Upper lobe of left lung (tissue), 6 donors: ENCODE measurements around the gene CENPVL1. TPM values are rescaled to one million over a fixed set of nuclear protein-coding genes. Genes with fewer than 3 reads are reported as not detected.

Experiments
- ATAC-seq, 2 donors: fragments of 200-7000 bp; cut with Tn5 transposase; one replicate each; pipeline ENCODE4 v1.9.1; 2022; ENCODE audit warnings: mild to moderate bottlenecking in 2 of 2, moderate library complexity in 2 of 2; ENCODE audit not compliant: low FRiP score in 2 of 2
- DNase-seq, 2 donors: peaks; one replicate each; pipeline ENCODE4 v3.0.0-alpha.2; 2019 to 2020
- H3K27ac ChIP-seq, 4 donors: fragments of 200-600 bp; sonication (generic); one replicate each; pipeline ENCODE4 v1.5.1; 2016 to 2019
- H3K27me3 ChIP-seq, 4 donors: fragments of 200-600 bp; sonication (generic); one replicate each; pipeline ENCODE4 v1.5.1; 2017 to 2019
- H3K36me3 ChIP-seq, 4 donors: fragments of 200-600 bp; sonication (generic); one replicate each; pipeline ENCODE4 v1.5.1; 2016 to 2019
- H3K4me1 ChIP-seq, 4 donors: fragments of 200-600 bp; sonication (generic); one replicate each; pipeline ENCODE4 v1.5.1; 2018 to 2019
- H3K4me3 ChIP-seq, 4 donors: fragments of 200-600 bp; sonication (generic); one replicate each; pipeline ENCODE4 v1.5.1; 2017 to 2019; ENCODE audit warnings: mild to moderate bottlenecking in 2 of 4, moderate library complexity in 1 of 4
- H3K9me3 ChIP-seq, 4 donors: fragments of 200-600 bp; sonication (generic); one replicate each; pipeline ENCODE4 v1.5.1; 2018 to 2019
- CTCF ChIP-seq, 6 experiments: fragments of 450-650 bp in 4 of 6; fragments of 200-600 bp in 2 of 6; sonication (generic) in 2 of 6; IDR thresholded peaks; one replicate each; pipeline ENCODE4 v1.5.1; 2016 to 2019; ENCODE audit warnings: antibody characterized with exemption in 6 of 6
- EP300 ChIP-seq, 4 donors: sonication (generic); formaldehyde crosslinking; IDR thresholded peaks; one replicate each; pipeline ENCODE4 v1.5.1; 2017; ENCODE audit warnings: antibody characterized with exemption in 4 of 4, control low read depth in 2 of 4
- POLR2A ChIP-seq, 4 donors: fragments of 450-650 bp; IDR thresholded peaks; one replicate each; pipeline ENCODE4 v1.5.1; 2016 to 2017; ENCODE audit warnings: antibody characterized with exemption in 4 of 4, mild to moderate bottlenecking in 2 of 4
- POLR2AphosphoS5 ChIP-seq, 2 donors: sonication (generic); formaldehyde crosslinking; IDR thresholded peaks; one replicate each; pipeline ENCODE4 v1.5.1; 2017; ENCODE audit warnings: antibody characterized with exemption in 2 of 2
- WGBS, 2 donors: methylation state at CpG; one replicate each; pipeline ENCODE4 v1.1.5; 2017 to 2018; 5-methylcytosine and 5-hydroxymethylcytosine counted together
- total RNA-seq, 6 donors: library from RNA; depleted of rRNA in 4 of 6; stranded (reverse); fragments of >200 nt in 4 of 6; gene quantifications; one replicate each; pipeline versions ENCODE4 v1.1.0 to v1.2.1, GENCODE V29; 2016 to 2021
- donor health status: DM: no; HTN: no; CAD: no; lungs with moderate emphysema.
- donor health status: DM: no; HTN: yes; CAD: no; lungs with severe emphysema.

CENPVL1 gene
- total RNA-seq, 6 donors from 2014 or later: not detected

- H3K27me3 ChIP-seq: no peaks in the 10 kb centered on the region
- peaks cover 0 to 3% (median 0%) of the 10 kb centered on the region in 4 donors for H3K9me3 ChIP-seq
- H3K4me3 ChIP-seq: peak within 1 kb of the TSS; percentile 45 to 66 (median 58)
- TF ChIP-seq POLR2AphosphoS5 (IDR thresholded peaks at IDR 0.05): peak in 1 of 2 donors; percentile 61
- peak in 1 of 4 donors; percentile 52 for TF ChIP-seq POLR2A (IDR thresholded peaks at IDR 0.05)
- TF ChIP-seq CTCF (IDR thresholded peaks at IDR 0.05): no peak
- no peak for TF ChIP-seq EP300 (IDR thresholded peaks at IDR 0.05)
- H3K36me3 ChIP-seq: no peaks in the 10 kb centered on the region
- 3 to 45% methylated on average over 8 to 50 of the region's 63 CpGs for WGBS, 2 donors
- DNase-seq: peak; percentile 71 to 80
- peak within 1 kb of the TSS; percentile 44 to 72 (median 57) for H3K27ac ChIP-seq
- peaks cover 0 to 3% (median 0%) of the 10 kb centered on the region in 4 donors for H3K4me1 ChIP-seq
- peak; percentile 91 to 96 for ATAC-seq
These were observed 33.1 kb downstream of the CENPVL1 start, which contains the start of gene GSPT2 for GRCh38 chrX:51743179-51743957. Gene GSPT2 (plus strand): TSS chrX:51743442. CDS start chrX:51743627, 185 bp downstream.

GRCh38 chrX:51747671-51748070, 37.4 kb downstream of the CENPVL1 start:
- Histone ChIP-seq H3K4me3 (no peak overlapping the region), H3K27ac (no peak overlapping the region), H3K4me1 (peaks cover 0 to 3% (median 0%) of the 10 kb centered on the region in 4 donors), H3K27me3 (no peaks in the 10 kb centered on the region), H3K9me3 (peaks cover 0 to 3% (median 0%) of the 10 kb centered on the region in 4 donors), H3K36me3 (no peaks in the 10 kb centered on the region)
- DNase-seq (no peak), ATAC-seq (no peak)
- no peak for TF ChIP-seq POLR2AphosphoS5 (IDR thresholded peaks at IDR 0.05)
- TF ChIP-seq CTCF (IDR thresholded peaks at IDR 0.05): no peak
- no peak for TF ChIP-seq EP300 (IDR thresholded peaks at IDR 0.05)
- no peak for TF ChIP-seq POLR2A (IDR thresholded peaks at IDR 0.05)

GRCh38 chrX:51759055-51759839, 48.9 kb downstream of the CENPVL1 start:
- Histone ChIP-seq H3K27me3 (no peaks in the 10 kb centered on the region), H3K9me3 (no peaks in the 10 kb centered on the region), H3K27ac (no peak overlapping the region), H3K4me1 (no peaks in the 10 kb centered on the region), H3K36me3 (no peaks in the 10 kb centered on the region), H3K4me3 (no peak overlapping the region)
- DNase-seq (no peak), ATAC-seq (no peak)
- WGBS, 2 donors: 46 to 60% methylated on average over 6 of the region's 6 CpGs
- TF ChIP-seq EP300 (IDR thresholded peaks at IDR 0.05): no peak
- no peak for TF ChIP-seq POLR2AphosphoS5 (IDR thresholded peaks at IDR 0.05)
- TF ChIP-seq CTCF (IDR thresholded peaks at IDR 0.05): no peak
- no peak for TF ChIP-seq POLR2A (IDR thresholded peaks at IDR 0.05)

- TF ChIP-seq POLR2AphosphoS5 (IDR thresholded peaks at IDR 0.05) (no peak), POLR2A (IDR thresholded peaks at IDR 0.05) (no peak), CTCF (IDR thresholded peaks at IDR 0.05) (no peak), EP300 (IDR thresholded peaks at IDR 0.05) (no peak)
- H3K4me1 ChIP-seq: no peaks in the 10 kb centered on the region
- H3K27me3 ChIP-seq: no peaks in the 10 kb centered on the region
- no peaks in the 10 kb centered on the region for H3K36me3 ChIP-seq
- H3K9me3 ChIP-seq: peaks cover 0 to under 1% (median 0%) of the 10 kb centered on the region in 4 donors
- ATAC-seq (no peak), DNase-seq (no peak)
- 46 to 62% methylated on average over 4 of the region's 4 CpGs for WGBS, 2 donors
- no peak overlapping the region for H3K4me3 ChIP-seq
- no peak overlapping the region for H3K27ac ChIP-seq
These were observed 50.3 kb downstream of the CENPVL1 start for GRCh38 chrX:51760657-51761056.

Other genes starting within 250 kb of the CENPVL1 start
- under 1 TPM in 4 of 6 donors, not detected in 2; 0.22 to 0.76 (median 0.40) TPM for gene NUDT11, start 213.9 kb upstream of the CENPVL1 start, total RNA-seq
- gene CENPVL3, start 91.6 kb upstream of the CENPVL1 start, total RNA-seq: not detected
- not detected for gene CENPVL2, start 27.7 kb upstream of the CENPVL1 start, total RNA-seq
- gene GSPT2, start 32.9 kb downstream of the CENPVL1 start, total RNA-seq: 1 to 10 TPM; 1.0 to 8.2 (median 5.3) TPM
- gene MAGED1, start 183.1 kb downstream of the CENPVL1 start, total RNA-seq: 10 to 100 TPM; 25.1 to 72.8 (median 65.7) TPM